Right lobe of liver (tissue), 4 donors: ENCODE results near the gene EPS15.

Experiments used
- CTCF ChIP-seq, 4 donors: fragments of 200-600 bp in 3 of 4; fragments of 450-650 bp in 1 of 4; IDR thresholded peaks; one replicate each; pipeline versions ENCODE4 v1.5.1 to v1.8.0; 2016 to 2022; ENCODE audit warnings: antibody characterized with exemption in 4 of 4, mild to moderate bottlenecking in 2 of 4
- POLR2A ChIP-seq: fragments of 450-650 bp; IDR thresholded peaks from one replicate; pipeline ENCODE4 v1.6.1; 2017; ENCODE audit warnings: antibody characterized with exemption, mild to moderate bottlenecking
- donor health status: DM: no; HTN: no; CAD: no.
- donor health status: DM: no; HTN: no; CAD: no.
- donor health status: DM: no; HTN: yes; CAD: no.

GRCh38 chr1:51380936-51381335, 138.1 kb downstream of the EPS15 start:
- TF ChIP-seq CTCF (IDR thresholded peaks at IDR 0.05), result no peak
- no peak for TF ChIP-seq POLR2A
